LHCN-M2 (cell line): ENCODE results near the gene ENTPD8. TPM values are rescaled to one million over a fixed set of nuclear protein-coding genes. Genes with fewer than 3 reads are reported as not detected.
"Not testable (repeated sequence)": the region's sequence is repeated elsewhere in the genome, so short reads cannot be mapped to it uniquely, and the experiment has no call there.

ENCODE experiments used
- DNase-seq: peaks from one replicate; pipeline ENCODE4 v3.0.0-alpha.2; 2012; ENCODE audit warnings: low read depth
- total RNA-seq: library from RNA; depleted of rRNA; stranded (reverse); fragments of >200 nt; gene quantifications from 2 replicates; pipeline ENCODE4 v1.2.3, GENCODE V29; 2014

ENTPD8 gene
- total RNA-seq, 1 experiment from 2014 or later = not detected

DNA sequence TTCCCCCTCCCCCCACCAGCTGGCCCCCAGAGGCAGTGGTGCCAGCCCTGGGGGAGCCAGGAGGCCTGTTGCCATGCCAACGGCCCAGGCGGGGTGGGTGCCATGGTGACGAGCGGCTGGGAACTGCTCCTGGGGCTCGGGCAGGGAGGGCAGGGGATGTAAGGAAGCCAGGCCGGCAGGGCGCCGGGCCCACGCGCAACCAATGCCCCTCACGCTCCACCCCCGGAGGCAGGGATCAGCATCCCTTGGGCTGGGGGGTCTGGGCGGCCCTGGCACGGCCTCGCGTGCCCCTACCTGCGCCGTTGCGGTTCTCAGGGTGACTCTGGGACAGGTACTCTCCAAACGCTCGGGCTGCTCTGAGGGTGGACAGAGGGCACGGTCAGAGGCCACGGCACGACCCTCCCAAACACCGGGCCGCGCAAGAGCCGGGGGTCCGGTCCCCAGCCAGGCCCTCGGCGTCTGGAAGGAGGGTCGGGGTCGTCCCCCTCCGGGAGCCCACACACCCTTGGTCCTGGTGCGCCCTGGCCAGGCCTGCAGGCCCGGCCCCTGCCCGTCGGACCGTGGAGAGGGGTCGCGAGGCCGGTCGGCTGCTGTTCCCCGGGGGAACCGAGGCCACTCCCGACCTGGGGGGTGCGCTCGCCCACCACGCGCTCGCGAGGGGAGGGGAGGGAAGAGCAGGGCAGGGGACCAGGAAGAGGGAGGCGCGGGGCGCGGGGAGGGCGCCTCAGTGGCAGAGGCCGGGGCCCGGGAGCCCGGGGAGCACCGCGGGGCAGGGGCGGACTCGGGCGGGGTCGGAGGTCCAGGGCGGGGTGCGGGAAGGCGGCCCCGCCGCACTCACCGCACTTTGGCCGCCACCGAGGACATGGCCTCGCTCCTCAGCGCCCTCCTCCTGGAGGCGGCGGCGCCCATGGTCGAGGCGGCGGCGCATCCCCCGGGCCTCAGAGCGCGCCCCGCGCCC lies 17.3 kb upstream of the ENTPD8 start:
- DNase-seq = no peak

GRCh38 chr9:137457406-137458193 lies 16.4 kb upstream of the ENTPD8 start:
- no peak for DNase-seq

DNA sequence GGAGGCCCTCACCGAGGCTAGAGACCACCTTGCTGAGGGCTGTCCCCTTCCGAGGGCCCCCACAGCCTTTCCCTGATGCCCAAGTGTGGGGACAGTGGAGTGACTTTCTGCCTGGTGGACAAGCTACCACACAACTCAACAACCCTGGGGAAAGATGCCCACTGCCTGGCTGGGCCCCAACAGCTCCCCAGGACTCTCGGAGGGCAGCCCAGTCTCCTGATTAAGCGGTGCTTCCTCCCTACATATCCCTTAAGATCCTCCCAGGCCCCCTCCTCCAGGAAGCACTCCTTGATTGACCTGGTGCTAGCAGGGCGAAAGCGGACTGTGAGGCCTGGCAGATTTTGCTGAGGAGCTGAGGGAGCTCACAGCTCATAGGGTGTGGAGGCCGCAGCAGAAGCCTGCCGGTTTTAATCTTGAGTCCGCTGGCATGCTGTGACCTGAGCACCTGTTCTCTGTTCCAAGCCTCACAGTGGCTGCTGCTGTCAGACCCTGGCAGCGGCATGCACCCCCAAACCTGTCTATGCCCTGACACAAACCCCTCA lies 15.8 kb upstream of the ENTPD8 start:
- DNase-seq = no peak

DNA sequence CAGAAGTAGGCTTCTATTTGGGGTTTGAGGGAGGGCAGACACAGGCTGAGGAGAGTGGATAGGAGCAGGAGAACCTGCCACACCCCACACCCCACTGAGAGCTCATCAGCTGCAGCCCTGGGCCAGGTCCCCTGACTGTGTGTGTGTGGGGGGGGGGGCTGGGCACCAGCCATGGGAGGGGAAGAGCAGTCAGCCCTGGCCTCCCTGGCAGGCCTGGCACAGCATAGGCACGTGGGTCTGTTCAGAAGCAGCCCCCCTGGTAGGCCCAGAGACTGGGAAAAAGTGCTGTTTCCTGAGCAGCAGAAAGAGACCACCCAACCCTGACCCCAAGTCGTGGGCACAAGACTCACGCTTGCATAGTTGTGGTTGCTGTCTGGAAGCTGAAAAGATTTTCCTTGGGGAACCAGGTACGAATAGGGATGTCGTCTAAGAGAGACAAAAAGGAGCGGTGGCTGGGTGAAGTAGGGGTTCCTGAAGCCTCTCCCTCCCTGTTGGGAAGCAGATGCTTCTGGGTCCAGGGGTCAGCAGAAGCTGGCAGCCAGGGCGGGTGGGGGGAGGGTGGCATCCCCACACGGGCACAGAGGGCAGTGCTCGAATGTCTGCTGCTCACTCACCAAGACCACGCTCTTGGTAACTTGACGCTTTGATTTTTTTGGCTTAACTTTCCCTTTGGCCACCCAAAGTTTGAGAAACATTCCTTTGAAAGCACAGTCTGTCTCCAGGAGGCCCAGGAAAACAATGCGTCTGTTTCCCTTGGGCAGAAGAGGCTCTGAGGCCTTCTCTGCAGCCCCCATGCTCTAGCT lies 15.1 kb upstream of the ENTPD8 start:
- DNase-seq = peak; percentile 38

GRCh38 chr9:137455359-137455991 lies 14.3 kb upstream of the ENTPD8 start:
- no peak for DNase-seq

DNA sequence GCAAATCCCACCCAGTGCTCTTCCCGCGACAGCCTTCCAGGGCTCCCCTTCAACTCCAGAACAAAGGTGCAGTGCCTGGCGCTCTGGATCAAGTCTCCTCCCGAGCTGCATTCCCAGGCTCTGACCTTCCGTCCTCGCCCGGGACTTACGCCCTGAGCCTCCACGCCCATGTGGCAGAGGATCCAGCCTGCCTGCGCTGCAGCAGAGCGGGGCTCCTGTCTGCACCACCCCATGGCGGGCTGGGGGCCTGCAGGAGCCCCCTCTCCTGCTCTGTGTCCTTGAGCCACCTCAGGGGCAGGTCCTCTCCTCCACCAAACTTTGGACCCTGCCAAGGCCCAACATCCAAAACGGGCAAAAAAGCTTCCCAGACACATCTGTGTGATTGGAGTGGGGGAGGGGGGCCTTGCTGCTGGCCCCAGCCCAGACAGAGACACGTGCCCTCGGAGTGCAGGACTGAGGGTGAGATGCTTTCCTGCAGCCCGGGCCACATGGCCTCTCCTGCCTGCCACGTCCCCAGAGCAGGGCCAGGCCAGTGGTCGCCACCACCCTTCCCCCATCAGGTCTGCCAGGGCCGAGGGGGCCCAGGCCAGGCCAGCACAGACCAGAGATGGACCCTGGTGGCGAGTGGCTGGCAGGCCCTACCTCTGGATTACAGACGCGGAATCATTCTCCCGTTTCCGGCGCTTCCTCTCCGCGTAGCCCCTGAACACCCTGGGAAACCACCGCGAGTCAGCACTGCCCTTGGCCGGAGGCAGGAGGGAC lies 13.6 kb upstream of the ENTPD8 start:
- no peak for DNase-seq

DNA sequence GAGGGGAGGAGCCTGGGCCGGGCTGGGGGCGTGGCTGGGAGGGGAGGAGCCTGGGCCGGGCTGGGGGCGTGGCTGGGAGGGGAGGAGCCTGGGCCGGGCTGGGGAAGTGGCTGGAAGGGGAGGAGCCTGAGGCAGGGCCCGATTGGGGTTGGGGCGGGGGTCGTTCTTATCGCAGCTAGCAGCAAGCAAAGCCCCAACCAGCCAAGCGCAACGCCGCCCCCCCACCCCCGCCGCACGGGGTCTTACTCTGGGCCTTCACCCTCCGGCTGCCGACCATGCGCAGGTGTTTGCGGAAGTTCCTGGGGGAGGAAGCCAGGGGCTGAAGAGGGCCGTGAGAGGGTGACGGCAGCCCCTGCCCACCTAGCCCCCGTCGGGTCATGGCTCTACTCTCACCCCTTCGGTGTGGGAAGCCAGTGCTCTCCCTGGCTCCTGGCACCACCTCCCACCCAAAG lies 13.0 kb upstream of the ENTPD8 start:
- DNase-seq = no peak

DNA sequence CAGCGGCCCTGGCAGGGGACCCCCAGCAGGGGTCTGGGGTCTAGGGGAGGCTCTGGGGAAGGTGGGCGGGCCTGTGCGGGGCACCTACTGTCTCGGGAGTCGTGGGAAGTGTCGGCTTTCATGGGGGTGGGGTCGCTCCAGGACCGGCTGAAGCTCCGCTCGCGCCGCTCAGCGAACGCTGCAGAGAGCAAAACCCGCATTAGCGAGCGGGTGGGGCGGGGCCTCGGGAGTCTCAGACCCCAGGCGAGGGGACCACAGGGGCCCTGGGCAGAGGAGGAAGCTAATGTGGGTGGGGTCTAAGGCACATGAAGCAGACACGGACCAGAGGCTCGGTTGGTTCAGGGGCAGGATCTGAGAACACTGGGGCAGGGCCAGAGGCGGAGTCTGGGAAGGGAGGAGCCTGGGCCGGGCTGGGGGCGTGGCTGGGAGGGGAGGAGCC lies 12.5 kb upstream of the ENTPD8 start:
- no peak for DNase-seq

- no peak for DNase-seq
Measured at GRCh38 chr9:137452761-137453642, 11.8 kb upstream of the ENTPD8 start.

GRCh38 chr9:137452006-137452760 lies 11.0 kb upstream of the ENTPD8 start:
- no peak for DNase-seq

GRCh38 chr9:137451264-137452005 lies 10.3 kb upstream of the ENTPD8 start:
- not testable (repeated sequence) for DNase-seq

DNA sequence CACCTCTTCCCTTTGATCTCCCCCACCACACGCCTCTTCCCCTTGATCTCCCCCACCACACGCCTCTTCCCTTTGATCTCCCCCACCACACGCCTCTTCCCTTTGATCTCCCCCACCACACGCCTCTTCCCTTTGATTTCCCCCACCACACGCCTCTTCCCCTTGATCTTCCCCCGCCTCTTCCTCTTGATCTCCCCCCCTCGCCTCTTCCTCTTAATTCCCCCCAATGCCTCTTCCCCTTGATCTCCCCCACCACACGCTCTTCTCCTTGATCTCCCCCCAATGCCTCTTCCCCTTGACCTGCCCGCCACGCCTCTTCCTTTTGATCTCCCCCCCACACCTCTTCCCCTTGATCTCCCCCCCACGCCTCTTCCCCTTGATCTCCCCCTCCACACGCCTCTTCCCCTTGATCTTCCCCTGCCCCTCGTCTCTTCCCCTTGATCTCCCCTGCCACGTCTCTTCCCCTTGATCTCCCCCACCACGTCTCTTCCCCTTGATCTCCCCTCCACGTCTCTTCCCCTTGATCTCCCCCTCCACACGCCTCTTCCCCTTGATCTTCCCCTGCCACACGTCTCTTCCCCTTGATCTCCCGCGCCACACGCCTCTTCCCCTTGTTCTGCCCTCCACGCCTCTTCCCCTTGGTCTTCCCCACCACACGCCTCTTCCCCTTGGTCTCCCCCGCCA lies 9.5 kb upstream of the ENTPD8 start:
- not testable (repeated sequence) for DNase-seq

- no peak for DNase-seq
Measured at GRCh38 chr9:137449931-137450538, 8.9 kb upstream of the ENTPD8 start.

DNA sequence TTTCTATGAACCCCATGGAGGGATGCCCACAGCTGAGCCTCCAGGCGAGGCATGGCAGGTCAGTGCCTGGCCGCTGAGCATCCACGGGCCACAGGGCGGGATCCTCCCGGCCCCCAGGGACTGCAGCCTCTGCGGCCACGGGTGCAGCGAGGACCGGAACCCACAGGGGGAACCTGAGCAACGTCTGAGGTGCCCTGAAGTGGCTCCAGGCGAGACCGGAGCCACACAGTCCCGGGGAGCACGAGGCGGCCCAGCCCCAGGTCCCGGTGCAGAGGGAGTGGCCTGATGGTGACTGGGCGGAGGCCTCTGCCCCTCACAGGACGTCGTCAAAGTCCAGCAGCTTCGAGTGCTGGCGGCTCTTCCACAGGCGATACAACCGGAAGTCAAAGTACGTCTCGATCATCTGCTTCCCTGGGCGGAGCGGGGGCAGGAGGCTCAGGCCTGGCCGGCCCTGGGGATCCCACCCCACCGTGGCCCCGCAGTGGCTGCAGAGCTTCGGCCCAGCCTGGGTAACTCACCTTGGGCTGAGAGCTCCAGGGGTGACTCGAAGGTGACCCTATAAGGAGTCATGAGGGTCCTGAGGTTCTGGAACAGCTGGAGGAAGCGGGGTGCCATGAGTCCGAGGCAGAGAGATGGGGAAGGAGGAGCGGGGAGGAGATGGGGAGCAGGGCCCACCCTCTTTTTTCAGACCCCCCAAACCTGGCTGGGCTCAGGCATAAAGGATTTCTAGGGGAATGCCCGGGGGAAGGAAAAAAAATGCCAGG lies 8.1 kb upstream of the ENTPD8 start:
- no peak for DNase-seq

DNA sequence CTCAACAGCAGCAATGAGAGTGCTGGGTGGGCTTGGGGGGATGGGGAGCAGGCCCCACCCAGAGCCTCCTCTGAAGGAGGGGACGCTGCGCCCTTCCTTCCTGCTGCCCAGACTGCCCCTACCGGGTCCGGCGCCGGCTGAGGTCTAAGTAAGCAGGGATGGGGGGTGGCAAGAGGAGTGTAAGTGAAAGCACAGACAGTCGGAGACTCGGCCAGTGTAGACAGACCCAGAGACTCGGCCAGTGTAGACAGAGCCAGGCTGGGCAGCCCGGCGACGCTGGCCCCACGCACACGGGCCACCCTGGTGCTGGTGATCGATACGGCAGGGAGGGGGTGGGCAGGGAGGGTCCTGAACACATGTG lies 7.4 kb upstream of the ENTPD8 start:
- no peak for DNase-seq
